Thymus (tissue), 11 donors: Measurements from ENCODE around the gene ANO8. TPM values are rescaled to one million over a fixed set of nuclear protein-coding genes. Genes with fewer than 3 reads are reported as not detected.

Experiments
- DNase-seq, 9 donors: peaks; one replicate each; pipeline ENCODE4 v3.0.0-alpha.2; 2013; ENCODE audit warnings: low spot score in 9 of 9, low read depth in 6 of 9, missing footprints in 1 of 9
- H3K27ac ChIP-seq, 2 donors: one replicate each; pipeline ENCODE4 v1.5.1; 2013; ENCODE audit warnings: control low read depth in 1 of 2, low read depth in 1 of 2, low read length in 1 of 2, mild to moderate bottlenecking in 1 of 2, moderate library complexity in 1 of 2
- H3K27me3 ChIP-seq, 2 donors: one replicate each; pipeline ENCODE4 v1.5.1; 2013; ENCODE audit warnings: low read length in 1 of 2; ENCODE audit not compliant: control insufficient read depth in 2 of 2, insufficient read depth in 1 of 2
- H3K36me3 ChIP-seq, 2 donors: one replicate each; pipeline ENCODE4 v1.5.1; 2013; ENCODE audit warnings: low read length in 1 of 2, mild to moderate bottlenecking in 1 of 2, moderate library complexity in 1 of 2; ENCODE audit not compliant: control insufficient read depth in 2 of 2, insufficient read depth in 2 of 2
- H3K4me1 ChIP-seq, 2 donors: one replicate each; pipeline ENCODE4 v1.5.1; 2013; ENCODE audit warnings: low read length in 2 of 2; ENCODE audit not compliant: control insufficient read depth in 2 of 2, insufficient read depth in 2 of 2
- H3K4me3 ChIP-seq, 2 donors: one replicate each; pipeline ENCODE4 v1.5.1; 2013; ENCODE audit warnings: low read length in 2 of 2, control low read depth in 1 of 2, mild to moderate bottlenecking in 1 of 2
- H3K9me3 ChIP-seq, 2 donors: one replicate each; pipeline ENCODE4 v1.5.1; 2013; ENCODE audit warnings: low read length in 1 of 2, mild to moderate bottlenecking in 1 of 2; ENCODE audit not compliant: control insufficient read depth in 2 of 2, insufficient read depth in 1 of 2
- WGBS: extraction: QIAGEN DNeasy Blood & Tissue Kit; methylation state at CpG from one replicate; pipeline ENCODE4 v1.1.7; 2013; 5-methylcytosine and 5-hydroxymethylcytosine counted together
- polyA plus RNA-seq: library from polyadenylated mRNA; stranded (reverse); fragments of 200-250 nt; gene quantifications from one replicate; pipeline ENCODE4 v1.2.3, GENCODE V29; 2013
- total RNA-seq: library from RNA; stranded (reverse); fragments of 120-200 nt; gene quantifications from one replicate; pipeline ENCODE4 v1.2.4, GENCODE V29; 2013
- donor health status: healthy.

ANO8 gene
- total and polyA plus RNA-seq, 2 donors: 2.2 to 13.5 TPM

DNA sequence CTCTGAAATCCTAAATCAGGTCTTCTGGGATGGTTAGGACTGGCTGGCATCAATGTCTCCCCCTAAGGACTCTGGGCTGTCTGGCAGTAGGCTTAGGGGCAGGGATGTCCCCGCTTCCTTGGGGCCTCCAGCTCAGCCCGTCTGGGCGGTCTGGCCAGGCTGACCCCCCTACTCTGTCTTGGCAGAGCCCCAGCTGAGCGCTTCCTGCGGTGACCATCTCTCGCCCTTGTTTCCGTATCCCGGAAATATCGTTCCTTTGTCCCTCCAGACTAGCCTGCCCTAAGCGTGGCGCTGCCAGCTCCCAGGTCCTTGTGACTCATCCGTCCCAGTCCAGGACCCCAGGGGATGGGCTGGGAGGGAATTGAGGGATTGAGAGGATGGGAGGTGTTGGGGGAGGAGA lies 14.0 kb upstream of the ANO8 start:
- H3K27ac ChIP-seq: no peak overlapping the region
- no peak for DNase-seq

DNA sequence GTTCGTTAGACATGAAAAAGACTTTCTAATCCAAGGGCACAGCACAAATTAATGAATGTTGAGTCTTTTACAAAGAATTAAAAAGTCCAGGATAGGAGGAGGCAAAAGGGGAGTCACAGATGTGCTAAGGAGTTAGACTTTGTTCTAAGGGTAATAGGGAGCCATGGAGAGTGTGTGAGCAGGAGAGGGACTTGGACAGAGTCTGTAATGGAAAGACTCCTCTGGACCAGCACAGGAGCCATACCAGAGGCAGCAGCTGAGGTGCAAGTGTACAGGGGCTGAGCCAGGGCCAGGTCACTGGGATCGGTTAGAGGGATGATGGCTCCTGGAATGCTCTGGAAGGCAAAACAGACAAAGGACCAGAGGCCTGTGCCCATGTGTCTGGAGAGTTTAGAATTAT lies 13.2 kb upstream of the ANO8 start:
- Histone ChIP-seq H3K36me3 (peaks cover 0 to 4% of the 10 kb centered on the region in 2 donors), H3K27ac (peak overlapping the region in 1 of 2 donors; percentile 18), H3K4me3 (no peak overlapping the region), H3K9me3 (peaks cover 0 to 6% of the 10 kb centered on the region in 2 donors), H3K4me1 (peaks cover 0 to 18% of the 10 kb centered on the region in 2 donors), H3K27me3 (peaks cover 3 to 14% of the 10 kb centered on the region in 2 donors)
- WGBS: 82% methylated on average over 2 of the region's 2 CpGs
- DNase-seq: no peak

More for the DNA sequence above, 14.0 kb upstream of the ANO8 start:
- no peak overlapping the region for H3K4me3 ChIP-seq
- peaks cover 0 to 6% of the 10 kb centered on the region in 2 donors for H3K9me3 ChIP-seq
- peaks cover 0 to 4% of the 10 kb centered on the region in 2 donors for H3K36me3 ChIP-seq
- H3K27me3 ChIP-seq: peaks cover 3 to 14% of the 10 kb centered on the region in 2 donors
- 17% methylated on average over 12 of the region's 12 CpGs for WGBS
- H3K4me1 ChIP-seq: peaks cover 0 to 18% of the 10 kb centered on the region in 2 donors

DNA sequence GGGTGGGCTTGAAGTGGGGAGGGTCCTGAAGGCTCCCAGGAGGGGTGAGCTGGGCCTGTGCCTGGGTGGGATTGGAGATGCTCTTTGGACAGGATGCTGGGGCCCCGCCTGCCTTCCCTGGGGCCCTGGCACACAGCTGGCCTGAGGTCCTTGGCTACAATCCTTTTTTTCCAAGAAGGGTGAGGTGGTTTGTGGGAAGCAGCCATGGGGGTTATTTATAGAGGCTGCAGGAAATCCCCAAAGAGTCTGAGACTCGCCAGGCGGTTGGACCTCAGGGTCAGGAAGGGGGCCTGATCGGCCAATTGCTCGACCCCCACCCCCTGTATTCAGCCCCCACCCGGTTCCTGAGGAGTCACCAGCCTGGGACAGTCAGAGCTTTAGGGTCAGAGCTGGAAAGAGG lies 12.7 kb upstream of the ANO8 start:
- no peak overlapping the region for H3K27ac ChIP-seq

DNA sequence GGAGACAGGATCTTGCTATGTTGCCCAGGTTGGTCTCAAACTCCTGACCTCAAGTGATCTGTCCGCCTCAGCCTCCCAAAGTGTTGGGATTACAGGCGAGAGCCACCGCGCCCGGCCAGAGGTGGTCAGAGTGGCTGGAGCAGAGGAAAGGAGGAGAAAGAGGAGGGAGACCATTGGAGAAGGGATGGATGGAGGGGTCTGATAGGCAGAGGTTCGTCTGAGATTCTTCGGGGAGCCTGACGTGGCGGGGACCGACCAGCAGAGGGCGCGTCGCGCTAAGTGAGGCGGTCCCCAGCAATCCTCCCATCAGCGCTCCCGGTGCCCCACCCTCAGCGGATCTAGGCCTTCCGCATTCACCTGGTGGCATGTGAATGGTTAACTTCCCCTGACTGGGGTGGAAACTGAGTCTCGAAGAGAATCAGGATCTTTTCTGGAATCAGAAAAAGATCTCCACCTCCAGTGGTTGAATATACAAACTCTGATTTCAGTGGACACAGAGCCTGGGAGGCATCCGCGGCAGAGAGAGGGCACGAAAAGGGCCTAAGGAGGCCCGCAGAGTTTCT lies 11.5 kb upstream of the ANO8 start:
- 19% methylated on average over 24 of the region's 24 CpGs for WGBS
- H3K27ac ChIP-seq: no peak overlapping the region
- peak in 6 of 9 donors; percentile 45 to 81 (median 69) for DNase-seq
- peaks cover 2 to 14% of the 10 kb centered on the region in 2 donors for H3K36me3 ChIP-seq
- H3K4me1 ChIP-seq: peaks cover 0 to 12% of the 10 kb centered on the region in 2 donors
- peaks cover 3 to 14% of the 10 kb centered on the region in 2 donors for H3K27me3 ChIP-seq
- H3K4me3 ChIP-seq: no peak overlapping the region
- peaks cover 0 to 3% of the 10 kb centered on the region in 2 donors for H3K9me3 ChIP-seq

More for the DNA sequence above, 12.7 kb upstream of the ANO8 start:
- 38% methylated on average over 6 of the region's 6 CpGs for WGBS
- peaks cover 0 to 6% of the 10 kb centered on the region in 2 donors for H3K9me3 ChIP-seq
- H3K27me3 ChIP-seq: peaks cover 3 to 14% of the 10 kb centered on the region in 2 donors
- H3K4me1 ChIP-seq: peaks cover 0 to 18% of the 10 kb centered on the region in 2 donors
- H3K36me3 ChIP-seq: peaks cover 0 to 6% of the 10 kb centered on the region in 2 donors
- no peak for DNase-seq
- no peak overlapping the region for H3K4me3 ChIP-seq

DNA sequence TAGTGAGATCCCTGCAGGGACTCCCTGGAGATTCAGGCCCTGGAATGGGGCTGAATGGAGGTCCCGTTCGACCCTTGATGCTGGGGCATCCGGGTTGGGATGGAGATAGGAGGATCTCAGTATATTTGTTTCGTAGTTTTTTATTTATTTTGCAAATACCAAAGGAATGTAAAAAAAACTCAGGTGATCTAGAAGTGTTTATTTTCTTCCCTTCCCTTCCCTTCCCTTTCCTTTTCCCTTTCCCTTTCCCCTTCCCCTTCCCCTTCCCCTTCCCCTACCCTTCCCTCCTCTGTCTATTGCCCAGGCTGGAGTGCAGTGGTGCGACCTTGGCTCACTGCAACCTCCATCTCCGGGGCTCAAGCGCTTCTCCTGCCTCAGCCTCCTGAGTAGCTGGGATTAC lies 7.2 kb upstream of the ANO8 start:
- Histone ChIP-seq H3K27ac (no peak overlapping the region), H3K4me3 (no peak overlapping the region), H3K9me3 (no peaks in the 10 kb centered on the region), H3K36me3 (peaks cover 4 to 21% of the 10 kb centered on the region in 2 donors), H3K27me3 (no peaks in the 10 kb centered on the region), H3K4me1 (peaks cover 2 to 15% of the 10 kb centered on the region in 2 donors)
- DNase-seq: no peak
- over 99% methylated on average over 7 of the region's 7 CpGs for WGBS

DNA sequence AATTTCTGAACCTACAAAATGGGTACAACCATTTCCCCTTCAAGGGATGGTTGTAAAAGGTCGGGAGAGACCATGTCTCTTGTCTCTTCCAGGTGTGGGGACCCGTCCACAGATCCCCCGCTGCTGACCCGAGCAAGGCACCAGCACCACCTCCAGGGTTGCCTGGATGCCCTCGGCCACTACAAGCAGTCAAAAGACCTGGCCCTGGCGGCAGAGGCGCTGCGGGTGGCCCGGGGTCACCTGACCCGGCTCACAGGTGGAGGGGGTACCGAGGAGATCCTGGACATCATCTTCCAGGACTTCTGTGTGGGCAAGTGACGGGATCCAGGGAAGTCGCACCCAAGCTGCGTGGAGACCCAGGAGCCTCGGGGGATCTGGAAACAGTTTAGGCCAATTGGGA lies 6.7 kb upstream of the ANO8 start:
- no peaks in the 10 kb centered on the region for H3K9me3 ChIP-seq
- H3K27ac ChIP-seq: no peak overlapping the region
- H3K27me3 ChIP-seq: no peaks in the 10 kb centered on the region
- WGBS: 97% methylated on average over 15 of the region's 15 CpGs
- DNase-seq: no peak
- peaks cover 4 to 21% of the 10 kb centered on the region in 2 donors for H3K36me3 ChIP-seq
- H3K4me3 ChIP-seq: no peak overlapping the region
- H3K4me1 ChIP-seq: peaks cover 2 to 18% of the 10 kb centered on the region in 2 donors

DNA sequence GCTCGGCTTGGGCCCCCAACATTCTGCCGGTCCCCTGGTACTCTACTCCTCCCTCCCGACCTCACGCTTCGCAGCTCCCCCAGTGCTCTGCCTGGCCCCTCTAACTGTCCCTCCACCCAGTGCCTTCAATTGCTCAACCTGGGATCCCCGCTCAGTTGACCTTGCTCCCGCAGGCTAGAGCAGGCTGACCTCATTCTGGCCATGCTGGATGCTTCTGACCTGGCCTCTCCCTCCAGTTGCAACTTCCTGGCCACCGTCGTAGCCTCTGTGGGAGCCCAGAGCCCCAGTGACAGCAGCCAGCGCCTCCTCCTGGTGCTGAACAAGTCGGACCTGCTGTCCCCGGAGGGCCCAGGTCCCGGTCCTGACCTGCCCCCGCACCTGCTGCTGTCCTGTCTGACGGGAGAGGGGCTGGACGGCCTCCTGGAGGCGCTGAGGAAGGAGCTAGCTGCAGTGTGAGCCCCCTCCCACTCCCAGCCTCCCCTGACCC lies 6.3 kb upstream of the ANO8 start:
- no peak for DNase-seq
- 95% methylated on average over 17 of the region's 17 CpGs for WGBS
- no peak overlapping the region for H3K4me3 ChIP-seq
- H3K27ac ChIP-seq: no peak overlapping the region
- peaks cover 4 to 21% of the 10 kb centered on the region in 2 donors for H3K36me3 ChIP-seq
- peaks cover 2 to 20% of the 10 kb centered on the region in 2 donors for H3K4me1 ChIP-seq
- no peaks in the 10 kb centered on the region for H3K9me3 ChIP-seq
- no peaks in the 10 kb centered on the region for H3K27me3 ChIP-seq

DNA sequence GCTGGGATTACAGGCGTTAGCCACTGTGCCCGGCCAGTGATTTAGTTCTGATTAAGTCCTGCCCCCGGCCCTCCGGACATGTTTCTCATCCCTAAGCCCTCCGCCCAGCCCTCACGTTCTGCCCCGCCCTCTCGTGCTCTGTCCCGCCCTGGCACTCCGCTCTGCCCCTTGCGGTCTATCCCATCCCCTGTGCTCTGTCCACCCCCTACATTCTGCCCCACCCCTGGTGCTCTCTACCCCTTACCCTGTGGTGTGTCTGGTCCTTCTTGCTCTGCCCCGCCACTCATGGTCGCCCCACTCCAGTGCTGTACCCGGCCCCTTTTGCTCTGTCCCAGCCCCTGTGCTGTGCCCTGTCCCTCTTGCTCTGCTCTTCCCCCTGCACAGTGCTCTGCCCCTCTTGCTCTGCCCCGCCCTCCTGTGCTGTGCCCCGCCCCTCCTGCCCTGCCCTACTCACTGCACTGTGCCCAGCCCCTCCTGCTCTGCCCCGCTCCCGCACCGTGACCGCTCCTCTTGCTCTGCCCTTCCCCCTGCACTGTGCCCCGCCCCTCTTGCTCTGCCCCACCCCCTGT lies 5.7 kb upstream of the ANO8 start:
- WGBS: 97% methylated on average over 21 of the region's 21 CpGs
- H3K27me3 ChIP-seq: no peaks in the 10 kb centered on the region
- no peak overlapping the region for H3K27ac ChIP-seq
- peaks cover 4 to 21% of the 10 kb centered on the region in 2 donors for H3K36me3 ChIP-seq
- H3K4me3 ChIP-seq: no peak overlapping the region
- peaks cover 2 to 25% of the 10 kb centered on the region in 2 donors for H3K4me1 ChIP-seq
- no peak for DNase-seq
- peaks cover 0 to under 1% of the 10 kb centered on the region in 2 donors for H3K9me3 ChIP-seq

DNA sequence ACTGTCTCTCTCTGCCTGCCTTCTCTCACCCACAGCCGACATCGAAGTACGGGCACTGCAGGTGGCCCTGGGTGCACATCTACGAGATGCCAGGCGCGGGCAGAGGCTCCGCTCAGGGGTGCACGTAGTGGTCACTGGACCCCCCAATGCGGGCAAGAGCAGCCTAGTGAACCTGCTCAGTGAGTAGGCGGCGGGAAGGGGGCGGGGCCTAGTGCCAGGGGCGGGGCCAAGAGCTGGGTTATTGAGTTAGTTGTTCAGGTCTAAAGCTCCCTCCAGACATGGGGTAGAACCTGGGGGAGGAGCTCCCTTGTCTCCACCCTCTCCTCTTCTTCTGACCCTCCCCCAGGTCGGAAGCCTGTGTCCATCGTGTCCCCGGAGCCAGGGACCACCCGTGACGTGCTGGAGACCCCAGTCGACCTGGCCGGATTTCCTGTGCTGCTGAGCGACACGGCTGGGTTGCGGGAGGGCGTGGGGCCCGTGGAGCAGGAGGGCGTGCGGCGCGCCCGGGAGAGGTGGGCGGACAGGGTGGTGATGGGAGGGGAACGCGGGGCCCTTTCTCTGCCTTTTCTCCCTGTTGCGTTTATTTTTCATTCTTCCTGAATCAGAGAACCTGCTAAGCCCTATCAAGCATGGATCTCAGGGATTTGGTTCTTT lies 4.6 kb upstream of the ANO8 start:
- Histone ChIP-seq H3K4me3 (no peak overlapping the region), H3K27ac (no peak overlapping the region), H3K9me3 (peaks cover 0 to 4% of the 10 kb centered on the region in 2 donors), H3K36me3 (peaks cover 4 to 19% of the 10 kb centered on the region in 2 donors), H3K27me3 (no peaks in the 10 kb centered on the region), H3K4me1 (peaks cover 2 to 31% of the 10 kb centered on the region in 2 donors)
- DNase-seq: no peak
- 97% methylated on average over 34 of the region's 34 CpGs for WGBS
